Measurements from ENCODE around the gene SH3RF1. TPM values are rescaled to one million over a fixed set of nuclear protein-coding genes. Genes with fewer than 3 reads are reported as not detected.
"Not testable (repeated sequence)": the region's sequence is repeated elsewhere in the genome, so short reads cannot be mapped to it uniquely, and the experiment has no call there.

The SH3RF1 gene
- total RNA-seq, 3 donors from 2014 or later (not counting 1 experiment from before 2014, with no cell fraction given) = 0.54 to 2.4 (median 1.6) TPM

- peaks cover 10 to 74% of the 10 kb centered on the region in 2 donors for H3K27me3 Mint-ChIP-seq (ENCODE audit: low read depth in 2 of 2)
Measured at GRCh38 chr4:169199184-169199583, 71.6 kb downstream of the SH3RF1 start.

GRCh38 chr4:169198167-169198566 lies 72.6 kb downstream of the SH3RF1 start:
- no peaks in the 10 kb centered on the region for H3K36me3 Mint-ChIP-seq
- H3K27ac Mint-ChIP-seq = no peak overlapping the region
- peaks cover 0 to 4% of the 10 kb centered on the region in 2 donors for H3K9me3 Mint-ChIP-seq
- H3K4me3 Mint-ChIP-seq = no peak overlapping the region
- no peak for TF ChIP-seq CTCF (IDR thresholded peaks at IDR 0.05)
- no peak for DNase-seq
- Histone ChIP-seq H3K4me3 (ENCODE audit: low read length) (no peak overlapping the region), H3K27ac (ENCODE audit: low read length) (no peak overlapping the region), H3K27me3 (ENCODE audit: control insufficient read depth, insufficient read depth, low read length) (no peaks in the 10 kb centered on the region), H3K36me3 (ENCODE audit: control insufficient read depth, insufficient read depth, low read length) (no peaks in the 10 kb centered on the region), H3K9me3 (ENCODE audit: control insufficient read depth, insufficient read depth, low read length) (no peaks in the 10 kb centered on the region), H3K4me1 (ENCODE audit: control insufficient read depth, insufficient read depth, low read length) (no peaks in the 10 kb centered on the region)
- no peak for ATAC-seq
- peaks cover 7 to 67% of the 10 kb centered on the region in 2 donors for H3K27me3 Mint-ChIP-seq (ENCODE audit: low read depth in 2 of 2)
- intact Hi-C loops (cut with micrococcal nuclease) = no loop called here
- H3K4me1 Mint-ChIP-seq = peaks cover 10 to 18% of the 10 kb centered on the region in 2 donors

More at GRCh38 chr4:169199184-169199583, 71.6 kb downstream of the SH3RF1 start:
- Histone ChIP-seq H3K27ac (ENCODE audit: low read length) (no peak overlapping the region), H3K4me3 (ENCODE audit: low read length) (no peak overlapping the region), H3K4me1 (ENCODE audit: control insufficient read depth, insufficient read depth, low read length) (no peaks in the 10 kb centered on the region), H3K36me3 (ENCODE audit: control insufficient read depth, insufficient read depth, low read length) (no peaks in the 10 kb centered on the region), H3K9me3 (ENCODE audit: control insufficient read depth, insufficient read depth, low read length) (no peaks in the 10 kb centered on the region), H3K27me3 (ENCODE audit: control insufficient read depth, insufficient read depth, low read length) (no peaks in the 10 kb centered on the region)
- H3K4me3 Mint-ChIP-seq = peak overlapping the region; percentile 29
- peaks cover 10 to 18% of the 10 kb centered on the region in 2 donors for H3K4me1 Mint-ChIP-seq
- DNase-seq (no peak), ATAC-seq (peak in 2 of 3 donors; percentile 21 to 69)
- intact Hi-C loops (cut with micrococcal nuclease) = no loop called here
- no peak overlapping the region for H3K27ac Mint-ChIP-seq
- TF ChIP-seq CTCF (IDR thresholded peaks at IDR 0.05) = no peak
- no peaks in the 10 kb centered on the region for H3K36me3 Mint-ChIP-seq
- WGBS (ENCODE audit: insufficient coverage) = 20% methylated on average over 1 of the region's 3 CpGs
- peaks cover 0 to 4% of the 10 kb centered on the region in 2 donors for H3K9me3 Mint-ChIP-seq

- 92% methylated on average over 9 of the region's 11 CpGs for WGBS (ENCODE audit: insufficient coverage)
- H3K4me3 ChIP-seq (ENCODE audit: low read length); H3K9me3 ChIP-seq (ENCODE audit: control insufficient read depth, insufficient read depth, low read length); H3K4me3 Mint-ChIP-seq; H3K9me3 Mint-ChIP-seq; H3K36me3 Mint-ChIP-seq; H3K4me1 ChIP-seq (ENCODE audit: control insufficient read depth, insufficient read depth, low read length); ATAC-seq; intact Hi-C loops (cut with micrococcal nuclease); H3K36me3 ChIP-seq (ENCODE audit: control insufficient read depth, insufficient read depth, low read length); H3K27me3 ChIP-seq (ENCODE audit: control insufficient read depth, insufficient read depth, low read length); H3K27ac Mint-ChIP-seq; DNase-seq; H3K27ac ChIP-seq (ENCODE audit: low read length): not testable (repeated sequence)
- Mint-ChIP-seq H3K27me3 (ENCODE audit: low read depth in 2 of 2) (peaks cover 7 to 59% of the 10 kb centered on the region in 2 donors), H3K4me1 (peaks cover 10 to 18% of the 10 kb centered on the region in 2 donors)
Measured at GRCh38 chr4:169197206-169197605, 73.5 kb downstream of the SH3RF1 start.

GRCh38 chr4:169195032-169195431 lies 75.7 kb downstream of the SH3RF1 start:
- no peaks in the 10 kb centered on the region for H3K36me3 ChIP-seq (ENCODE audit: control insufficient read depth, insufficient read depth, low read length)
- no peaks in the 10 kb centered on the region for H3K36me3 Mint-ChIP-seq
- TF ChIP-seq CTCF (IDR thresholded peaks at IDR 0.05) = no peak
- no peaks in the 10 kb centered on the region for H3K4me1 ChIP-seq (ENCODE audit: control insufficient read depth, insufficient read depth, low read length)
- peaks cover 13 to 21% of the 10 kb centered on the region in 2 donors for H3K4me1 Mint-ChIP-seq
- no peak overlapping the region for H3K4me3 ChIP-seq (ENCODE audit: low read length)
- DNase-seq = no peak
- H3K27ac ChIP-seq (ENCODE audit: low read length) = no peak overlapping the region
- H3K27ac Mint-ChIP-seq = no peak overlapping the region
- H3K9me3 ChIP-seq (ENCODE audit: control insufficient read depth, insufficient read depth, low read length) = no peaks in the 10 kb centered on the region
- peaks cover 15 to 56% of the 10 kb centered on the region in 2 donors for H3K27me3 Mint-ChIP-seq (ENCODE audit: low read depth in 2 of 2)
- H3K4me3 Mint-ChIP-seq = no peak overlapping the region
- peaks cover 0 to 4% of the 10 kb centered on the region in 2 donors for H3K9me3 Mint-ChIP-seq
- no peaks in the 10 kb centered on the region for H3K27me3 ChIP-seq (ENCODE audit: control insufficient read depth, insufficient read depth, low read length)
- no peak for ATAC-seq
- intact Hi-C loops (cut with micrococcal nuclease) = no loop called here

- H3K27ac ChIP-seq (ENCODE audit: low read length); ATAC-seq; DNase-seq; intact Hi-C loops (cut with micrococcal nuclease); H3K27ac Mint-ChIP-seq; H3K9me3 ChIP-seq (ENCODE audit: control insufficient read depth, insufficient read depth, low read length); H3K9me3 Mint-ChIP-seq; H3K4me1 ChIP-seq (ENCODE audit: control insufficient read depth, insufficient read depth, low read length); H3K4me3 Mint-ChIP-seq; H3K36me3 Mint-ChIP-seq; H3K36me3 ChIP-seq (ENCODE audit: control insufficient read depth, insufficient read depth, low read length); H3K4me3 ChIP-seq (ENCODE audit: low read length); H3K27me3 ChIP-seq (ENCODE audit: control insufficient read depth, insufficient read depth, low read length): not testable (repeated sequence)
- WGBS (ENCODE audit: insufficient coverage) = 10% methylated on average over 1 of the region's 2 CpGs
- H3K27me3 Mint-ChIP-seq (ENCODE audit: low read depth in 2 of 2) = peaks cover 11 to 37% of the 10 kb centered on the region in 2 donors
- peaks cover 22 to 27% of the 10 kb centered on the region in 2 donors for H3K4me1 Mint-ChIP-seq
Measured at GRCh38 chr4:169189968-169190367, 80.8 kb downstream of the SH3RF1 start.
